ENCODE data around the gene IVNS1ABP.

The IVNS1ABP gene

GRCh38 chr1:185345913-185346720 lies 29.1 kb upstream of the IVNS1ABP start:
- Histone ChIP-seq H3F3A (ENCODE audit: control insufficient read depth, insufficient read depth) (no peaks in the 10 kb centered on the region), H3K4me2 (ENCODE audit: low read length) (no peak overlapping the region), H3K36me3 (ENCODE audit: control insufficient read depth, low read length) (no peaks in the 10 kb centered on the region), H3K79me2 (ENCODE audit: control insufficient read depth, low read length) (no peaks in the 10 kb centered on the region), H3K9me2 (replicated peaks; ENCODE audit: control insufficient read depth, low read length) (no peaks in the 10 kb centered on the region), H3K4me1 (ENCODE audit: control insufficient read depth, low read length) (peaks cover 6% of the 10 kb centered on the region; the same call in 1 of the 2 replicates), H3K4me3 (ENCODE audit: low read length) (no peak overlapping the region), H3K9me3 (ENCODE audit: control insufficient read depth, insufficient read depth, low read length) (no peaks in the 10 kb centered on the region), H4K20me1 (ENCODE audit: control insufficient read depth, insufficient read depth, low read depth, low read length) (no peaks in the 10 kb centered on the region), H3K27ac (ENCODE audit: low read depth, low read length) (no peak overlapping the region), H3K27me3 (ENCODE audit: control insufficient read depth, low read length) (no peaks in the 10 kb centered on the region)
- TF ChIP-seq, protein P1, sequence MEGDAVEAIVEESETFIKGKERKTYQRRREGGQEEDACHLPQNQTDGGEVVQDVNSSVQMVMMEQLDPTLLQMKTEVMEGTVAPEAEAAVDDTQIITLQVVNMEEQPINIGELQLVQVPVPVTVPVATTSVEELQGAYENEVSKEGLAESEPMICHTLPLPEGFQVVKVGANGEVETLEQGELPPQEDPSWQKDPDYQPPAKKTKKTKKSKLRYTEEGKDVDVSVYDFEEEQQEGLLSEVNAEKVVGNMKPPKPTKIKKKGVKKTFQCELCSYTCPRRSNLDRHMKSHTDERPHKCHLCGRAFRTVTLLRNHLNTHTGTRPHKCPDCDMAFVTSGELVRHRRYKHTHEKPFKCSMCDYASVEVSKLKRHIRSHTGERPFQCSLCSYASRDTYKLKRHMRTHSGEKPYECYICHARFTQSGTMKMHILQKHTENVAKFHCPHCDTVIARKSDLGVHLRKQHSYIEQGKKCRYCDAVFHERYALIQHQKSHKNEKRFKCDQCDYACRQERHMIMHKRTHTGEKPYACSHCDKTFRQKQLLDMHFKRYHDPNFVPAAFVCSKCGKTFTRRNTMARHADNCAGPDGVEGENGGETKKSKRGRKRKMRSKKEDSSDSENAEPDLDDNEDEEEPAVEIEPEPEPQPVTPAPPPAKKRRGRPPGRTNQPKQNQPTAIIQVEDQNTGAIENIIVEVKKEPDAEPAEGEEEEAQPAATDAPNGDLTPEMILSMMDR (IDR thresholded peaks at IDR 0.05; ENCODE audit: low read depth, low read length, poor library complexity, severe bottlenecking) = no peak
- TF ChIP-seq EZH2phosphoT487 (IDR thresholded peaks at IDR 0.05; ENCODE audit: borderline replicate concordance, low read length) = no peak

DNA sequence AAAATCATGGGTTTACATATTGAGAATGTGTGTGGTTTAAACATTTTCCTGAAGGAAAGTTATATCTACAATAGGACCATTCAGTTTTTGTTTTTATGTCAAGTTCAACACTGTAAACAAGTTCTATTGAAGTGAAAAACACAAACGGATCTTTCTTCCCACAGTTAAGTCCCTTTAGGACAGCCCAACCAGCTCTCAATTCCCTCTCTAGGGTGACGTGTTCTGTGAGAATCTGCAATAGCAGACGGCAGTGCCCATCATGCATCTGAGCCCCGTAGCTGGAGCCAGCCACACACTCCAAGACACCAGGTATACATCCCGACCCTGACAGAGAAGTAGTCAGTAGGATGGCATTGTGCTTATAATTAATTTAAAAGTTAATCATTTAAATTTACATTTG lies 26.3 kb upstream of the IVNS1ABP start:
- H3K4me2 ChIP-seq (ENCODE audit: low read length) = no peak overlapping the region
- no peak for TF ChIP-seq EZH2phosphoT487 (IDR thresholded peaks at IDR 0.05; ENCODE audit: borderline replicate concordance, low read length)
- TF ChIP-seq, protein P1 (IDR thresholded peaks at IDR 0.05; ENCODE audit: low read depth, low read length, poor library complexity, severe bottlenecking) = no peak
- H3F3A ChIP-seq (ENCODE audit: control insufficient read depth, insufficient read depth) = 0 out of 2 replicates have a peak, but pooled peaks cover 1% of the 10 kb centered on the region
- H3K27me3 ChIP-seq (ENCODE audit: control insufficient read depth, low read length) = no peaks in the 10 kb centered on the region
- H3K4me1 ChIP-seq (ENCODE audit: control insufficient read depth, low read length) = peaks cover 24% of the 10 kb centered on the region
- H3K9me3 ChIP-seq (ENCODE audit: control insufficient read depth, insufficient read depth, low read length) = no peaks in the 10 kb centered on the region
- no peak overlapping the region for H3K27ac ChIP-seq (ENCODE audit: low read depth, low read length)
- no peaks in the 10 kb centered on the region for H3K36me3 ChIP-seq (ENCODE audit: control insufficient read depth, low read length)
- H3K4me3 ChIP-seq (ENCODE audit: low read length) = no peak overlapping the region
- H3K79me2 ChIP-seq (ENCODE audit: control insufficient read depth, low read length) = no peaks in the 10 kb centered on the region
- no peaks in the 10 kb centered on the region for H3K9me2 ChIP-seq (replicated peaks; ENCODE audit: control insufficient read depth, low read length)
- H4K20me1 ChIP-seq (ENCODE audit: control insufficient read depth, insufficient read depth, low read depth, low read length) = no peaks in the 10 kb centered on the region

DNA sequence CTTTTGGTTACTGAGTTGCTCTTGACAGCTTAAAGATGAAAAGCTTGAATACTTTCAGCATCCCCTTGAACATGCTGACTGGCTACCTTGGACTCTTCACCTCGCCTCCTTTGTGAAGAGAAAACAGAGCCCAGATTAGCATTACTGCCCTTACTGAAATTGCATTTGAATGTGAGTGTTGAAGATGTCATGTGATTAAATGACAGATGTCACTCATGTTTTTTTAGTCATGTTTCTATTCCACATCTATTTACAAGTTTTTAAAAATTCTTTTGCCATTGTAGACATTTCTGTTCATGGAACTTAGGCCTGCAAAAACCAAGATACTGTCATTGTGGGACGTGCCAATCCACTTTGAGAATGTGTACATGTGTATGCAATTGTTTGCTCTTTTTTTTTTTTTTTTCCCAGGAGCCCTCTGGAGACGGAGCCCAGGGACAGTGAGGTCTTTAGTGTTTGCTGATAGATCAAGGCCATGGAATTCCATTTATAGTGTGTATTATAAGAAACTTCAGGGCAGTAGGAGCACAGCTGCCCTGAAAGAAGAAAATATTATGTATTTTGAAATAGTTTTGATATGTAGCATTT lies 25.7 kb upstream of the IVNS1ABP start:
- Histone ChIP-seq H3K9me2 (replicated peaks; ENCODE audit: control insufficient read depth, low read length) (no peaks in the 10 kb centered on the region), H3K79me2 (ENCODE audit: control insufficient read depth, low read length) (no peaks in the 10 kb centered on the region), H3K4me3 (ENCODE audit: low read length) (no peak overlapping the region), H3F3A (ENCODE audit: control insufficient read depth, insufficient read depth) (peaks cover 3% of the 10 kb centered on the region; the same call in 1 of the 2 replicates), H3K4me1 (ENCODE audit: control insufficient read depth, low read length) (peaks cover 24% of the 10 kb centered on the region), H3K27me3 (ENCODE audit: control insufficient read depth, low read length) (no peaks in the 10 kb centered on the region), H3K27ac (ENCODE audit: low read depth, low read length) (no peak overlapping the region), H4K20me1 (ENCODE audit: control insufficient read depth, insufficient read depth, low read depth, low read length) (no peaks in the 10 kb centered on the region), H3K36me3 (ENCODE audit: control insufficient read depth, low read length) (no peaks in the 10 kb centered on the region), H3K9me3 (ENCODE audit: control insufficient read depth, insufficient read depth, low read length) (no peaks in the 10 kb centered on the region), H3K4me2 (ENCODE audit: low read length) (no peak overlapping the region)
- TF ChIP-seq EZH2phosphoT487 (IDR thresholded peaks at IDR 0.05; ENCODE audit: borderline replicate concordance, low read length) = no peak
- TF ChIP-seq, protein P1 (IDR thresholded peaks at IDR 0.05; ENCODE audit: low read depth, low read length, poor library complexity, severe bottlenecking) = no peak
